ENCODE results near the gene ENPP7.

DNA sequence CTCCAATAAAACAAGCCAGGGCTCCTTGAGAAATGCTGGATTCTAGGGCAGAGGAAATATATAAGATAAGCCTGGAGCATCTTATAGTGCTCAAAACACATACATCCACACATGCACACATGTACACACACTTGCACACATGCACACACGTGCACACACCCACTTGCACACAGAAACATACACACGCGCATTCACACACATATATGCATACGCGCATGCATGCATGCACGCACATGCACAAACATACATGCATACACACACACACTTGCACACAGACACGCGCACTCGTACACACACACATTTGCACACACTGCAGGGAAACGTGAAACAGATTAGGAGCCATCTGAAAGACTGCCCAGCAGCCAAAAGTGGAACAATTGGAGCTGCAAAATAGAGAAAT is 8.0 kb upstream of the ENPP7 start:
- no peak for TF ChIP-seq MZF1 (tag by site-specific recombination; IDR thresholded peaks at IDR 0.05; ENCODE audit: borderline replicate concordance)
- TF ChIP-seq, protein P1, sequence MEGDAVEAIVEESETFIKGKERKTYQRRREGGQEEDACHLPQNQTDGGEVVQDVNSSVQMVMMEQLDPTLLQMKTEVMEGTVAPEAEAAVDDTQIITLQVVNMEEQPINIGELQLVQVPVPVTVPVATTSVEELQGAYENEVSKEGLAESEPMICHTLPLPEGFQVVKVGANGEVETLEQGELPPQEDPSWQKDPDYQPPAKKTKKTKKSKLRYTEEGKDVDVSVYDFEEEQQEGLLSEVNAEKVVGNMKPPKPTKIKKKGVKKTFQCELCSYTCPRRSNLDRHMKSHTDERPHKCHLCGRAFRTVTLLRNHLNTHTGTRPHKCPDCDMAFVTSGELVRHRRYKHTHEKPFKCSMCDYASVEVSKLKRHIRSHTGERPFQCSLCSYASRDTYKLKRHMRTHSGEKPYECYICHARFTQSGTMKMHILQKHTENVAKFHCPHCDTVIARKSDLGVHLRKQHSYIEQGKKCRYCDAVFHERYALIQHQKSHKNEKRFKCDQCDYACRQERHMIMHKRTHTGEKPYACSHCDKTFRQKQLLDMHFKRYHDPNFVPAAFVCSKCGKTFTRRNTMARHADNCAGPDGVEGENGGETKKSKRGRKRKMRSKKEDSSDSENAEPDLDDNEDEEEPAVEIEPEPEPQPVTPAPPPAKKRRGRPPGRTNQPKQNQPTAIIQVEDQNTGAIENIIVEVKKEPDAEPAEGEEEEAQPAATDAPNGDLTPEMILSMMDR (tag by site-specific recombination; IDR thresholded peaks at IDR 0.05) = no peak
- no peak for TF ChIP-seq ZFP69B (tag by site-specific recombination; IDR thresholded peaks at IDR 0.05)
- no peak for TF ChIP-seq ZNF529 (tag by site-specific recombination; IDR thresholded peaks at IDR 0.05; ENCODE audit: insufficient replicate concordance)
- TF ChIP-seq ZNF221 (tag by site-specific recombination; IDR thresholded peaks at IDR 0.05; ENCODE audit: borderline replicate concordance) = no peak
- TF ChIP-seq ZNF571 (tag by site-specific recombination; IDR thresholded peaks at IDR 0.05) = no peak
- no peak for TF ChIP-seq SCRT2 (tag by site-specific recombination; IDR thresholded peaks at IDR 0.05)
- no peak for TF ChIP-seq ZNF837 (tag by site-specific recombination; IDR thresholded peaks at IDR 0.05)
- TF ChIP-seq ZNF266 (tag by site-specific recombination; IDR thresholded peaks at IDR 0.05; ENCODE audit: low read depth) = no peak
- TF ChIP-seq ZNF112 (tag by site-specific recombination; IDR thresholded peaks at IDR 0.05) = no peak
- no peak for TF ChIP-seq ZNF341 (tag by site-specific recombination; IDR thresholded peaks at IDR 0.05; ENCODE audit: low read depth)
- no peak for TF ChIP-seq ZNF24 (tag by site-specific recombination; IDR thresholded peaks at IDR 0.05)
- TF ChIP-seq, protein P2, sequence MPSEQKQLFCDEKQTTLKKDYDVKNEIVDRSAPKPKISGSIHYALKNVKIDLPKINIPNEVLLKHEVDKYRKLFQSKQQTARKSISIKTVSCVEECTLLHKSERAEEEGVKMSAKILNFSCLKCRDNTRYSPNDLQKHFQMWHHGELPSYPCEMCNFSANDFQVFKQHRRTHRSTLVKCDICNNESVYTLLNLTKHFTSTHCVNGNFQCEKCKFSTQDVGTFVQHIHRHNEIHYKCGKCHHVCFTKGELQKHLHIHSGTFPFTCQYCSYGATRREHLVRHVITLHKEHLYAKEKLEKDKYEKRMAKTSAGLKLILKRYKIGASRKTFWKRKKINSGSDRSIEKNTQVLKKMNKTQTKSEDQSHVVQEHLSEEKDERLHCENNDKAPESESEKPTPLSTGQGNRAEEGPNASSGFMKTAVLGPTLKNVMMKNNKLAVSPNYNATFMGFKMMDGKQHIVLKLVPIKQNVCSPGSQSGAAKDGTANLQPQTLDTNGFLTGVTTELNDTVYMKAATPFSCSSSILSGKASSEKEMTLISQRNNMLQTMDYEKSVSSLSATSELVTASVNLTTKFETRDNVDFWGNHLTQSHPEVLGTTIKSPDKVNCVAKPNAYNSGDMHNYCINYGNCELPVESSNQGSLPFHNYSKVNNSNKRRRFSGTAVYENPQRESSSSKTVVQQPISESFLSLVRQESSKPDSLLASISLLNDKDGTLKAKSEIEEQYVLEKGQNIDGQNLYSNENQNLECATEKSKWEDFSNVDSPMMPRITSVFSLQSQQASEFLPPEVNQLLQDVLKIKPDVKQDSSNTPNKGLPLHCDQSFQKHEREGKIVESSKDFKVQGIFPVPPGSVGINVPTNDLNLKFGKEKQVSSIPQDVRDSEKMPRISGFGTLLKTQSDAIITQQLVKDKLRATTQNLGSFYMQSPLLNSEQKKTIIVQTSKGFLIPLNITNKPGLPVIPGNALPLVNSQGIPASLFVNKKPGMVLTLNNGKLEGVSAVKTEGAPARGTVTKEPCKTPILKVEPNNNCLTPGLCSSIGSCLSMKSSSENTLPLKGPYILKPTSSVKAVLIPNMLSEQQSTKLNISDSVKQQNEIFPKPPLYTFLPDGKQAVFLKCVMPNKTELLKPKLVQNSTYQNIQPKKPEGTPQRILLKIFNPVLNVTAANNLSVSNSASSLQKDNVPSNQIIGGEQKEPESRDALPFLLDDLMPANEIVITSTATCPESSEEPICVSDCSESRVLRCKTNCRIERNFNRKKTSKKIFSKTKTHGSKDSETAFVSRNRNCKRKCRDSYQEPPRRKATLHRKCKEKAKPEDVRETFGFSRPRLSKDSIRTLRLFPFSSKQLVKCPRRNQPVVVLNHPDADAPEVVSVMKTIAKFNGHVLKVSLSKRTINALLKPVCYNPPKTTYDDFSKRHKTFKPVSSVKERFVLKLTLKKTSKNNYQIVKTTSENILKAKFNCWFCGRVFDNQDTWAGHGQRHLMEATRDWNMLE (tag by site-specific recombination; conservative IDR thresholded peaks at IDR 0.05; ENCODE audit: low read depth) = no peak

Measured in HEK293 (cell line).